A549 (cell line): ENCODE data around the gene SERPIND1. TPM values are rescaled to one million over a fixed set of nuclear protein-coding genes. Genes with fewer than 3 reads are reported as not detected.
"Not testable (repeated sequence)": the region's sequence is repeated elsewhere in the genome, so short reads cannot be mapped to it uniquely, and the experiment has no call there.

ENCODE experiments used
- ATAC-seq, 2 experiments: fragments of 200-7000 bp in 1 of 2; fragments of >200 bp in 1 of 2; cut with Nextera tagmentation in 1 of 2; cut with Tn5 transposase in 1 of 2; 3 replicates each; pipeline versions ENCODE4 v1.8.0 to v1.9.1; 2018 to 2020; ENCODE audit warnings: mild to moderate bottlenecking in 1 of 2, moderate library complexity in 1 of 2
- CTCF ChIA-PET: fragments of 300-600 bp; sonication (Branson Sonifier 250); formaldehyde crosslinking; extraction: SDS; loops from one replicate; lab custom pipeline; 2021; ENCODE audit warnings: antibody characterized with exemption, inconsistent platforms; lab: Yijun Ruan, JAX
- POLR2A ChIA-PET: fragments of 350-600 bp; formaldehyde crosslinking; extraction: SDS; loops from one replicate; lab custom pipeline; 2021; ENCODE audit warnings: antibody characterized with exemption, inconsistent platforms; lab: Yijun Ruan, JAX
- DNase-seq, 2 experiments: peaks; one replicate each; pipeline versions ENCODE4 v3.0.0 to v3.0.0-alpha.2; 2011 to 2016; ENCODE audit warnings: low read depth in 1 of 2, low spot score in 1 of 2
- FAIRE-seq: peaks from 2 replicates; lab custom pipeline; 2011; peaks lifted over from hg19 to GRCh38; lab: Jason Lieb, UNC
- H3K27ac ChIP-seq, 2 experiments: fragments of >200 bp; sonication (Bioruptor Twin); formaldehyde crosslinking; 3 replicates each; pipeline ENCODE4 v1.5.1; 2016 to 2017
- H3K4me1 ChIP-seq: fragments of >200 bp; sonication (Bioruptor Twin); formaldehyde crosslinking; 3 replicates; pipeline ENCODE4 v1.6.1; 2016
- H3K4me2 ChIP-seq: fragments of >200 bp; sonication (Bioruptor Twin); formaldehyde crosslinking; 3 replicates; pipeline ENCODE4 v1.6.1; 2016
- H3K4me3 ChIP-seq: fragments of >200 bp; sonication (Bioruptor Twin); formaldehyde crosslinking; 3 replicates; pipeline ENCODE4 v1.5.1; 2016
- H3K9me3 ChIP-seq: fragments of >200 bp; sonication (Bioruptor Twin); formaldehyde crosslinking; 3 replicates; pipeline ENCODE4 v1.6.1; 2016
- ATOH8 ChIP-seq: fragments of 250-450 bp; sonication (Bioruptor Pico); IDR thresholded peaks from 2 replicates; pipeline ENCODE4 v1.5.0; 2020; ENCODE audit warnings: low read depth, mild to moderate bottlenecking, moderate library complexity
- CBX2 ChIP-seq: fragments of 200-600 bp; sonication (generic); IDR thresholded peaks from 2 replicates; pipeline ENCODE4 v1.6.1; 2016; ENCODE audit warnings: low read depth, mild to moderate bottlenecking, borderline replicate concordance
- CBX8 ChIP-seq: fragments of 200-600 bp; sonication (generic); IDR thresholded peaks from 2 replicates; pipeline ENCODE4 v1.6.1; 2016
- CEBPB ChIP-seq, 2 experiments: fragments of >200 bp in 1 of 2; sonication (Bioruptor Twin) in 1 of 2; formaldehyde crosslinking in 1 of 2; IDR thresholded peaks; 2 replicates each; pipeline ENCODE4 v1.6.1; 2012 to 2016
- CHD2 ChIP-seq: fragments of 150-350 bp; IDR thresholded peaks from 2 replicates; pipeline ENCODE4 v1.6.1; 2014; ENCODE audit warnings: low read length; ENCODE audit not compliant: partially characterized antibody
- CHD4 ChIP-seq: fragments of 200-600 bp; sonication (generic); IDR thresholded peaks from 2 replicates; pipeline ENCODE4 v1.6.1; 2016; ENCODE audit warnings: antibody characterized with exemption, mild to moderate bottlenecking, borderline replicate concordance
- EHF ChIP-seq: fragments of 250-450 bp; sonication (Bioruptor Pico); IDR thresholded peaks from 2 replicates; pipeline ENCODE4 v1.5.0; 2020; ENCODE audit warnings: mild to moderate bottlenecking
- FOSB ChIP-seq: fragments of 250-450 bp; sonication (Bioruptor Pico); IDR thresholded peaks from 2 replicates; pipeline ENCODE4 v1.5.0; 2020; ENCODE audit warnings: mild to moderate bottlenecking, moderate library complexity
- FOXS1 ChIP-seq: fragments of 250-450 bp; sonication (Bioruptor Pico); IDR thresholded peaks from 2 replicates; pipeline ENCODE4 v1.5.0; 2020; ENCODE audit warnings: mild to moderate bottlenecking, moderate library complexity
- HDAC2 ChIP-seq: fragments of 200-600 bp; sonication (generic); IDR thresholded peaks from 2 replicates; pipeline ENCODE4 v1.6.1; 2016
- HEYL ChIP-seq: fragments of 250-450 bp; sonication (Bioruptor Pico); IDR thresholded peaks from 2 replicates; pipeline ENCODE4 v1.8.0; 2021; ENCODE audit warnings: mild to moderate bottlenecking, moderate library complexity
- HOXA7 ChIP-seq: fragments of 250-450 bp; sonication (Bioruptor Pico); IDR thresholded peaks from 2 replicates; pipeline ENCODE4 v1.5.0; 2020; ENCODE audit warnings: mild to moderate bottlenecking, moderate library complexity
- HOXB5 ChIP-seq: fragments of 250-450 bp; sonication (Bioruptor Pico); IDR thresholded peaks from 2 replicates; pipeline ENCODE4 v1.5.0; 2020; ENCODE audit warnings: mild to moderate bottlenecking, moderate library complexity
- KDM1A ChIP-seq: fragments of 200-600 bp; sonication (generic); IDR thresholded peaks from 2 replicates; pipeline ENCODE4 v1.6.1; 2016; ENCODE audit warnings: low read depth, mild to moderate bottlenecking
- KDM5A ChIP-seq: fragments of 200-600 bp; sonication (generic); IDR thresholded peaks from 2 replicates; pipeline ENCODE4 v1.6.1; 2016; ENCODE audit warnings: antibody characterized with exemption, mild to moderate bottlenecking
- MAFK ChIP-seq: fragments of 450-650 bp; IDR thresholded peaks from 2 replicates; pipeline ENCODE4 v1.6.1; 2014; ENCODE audit not compliant: partially characterized antibody
- MAZ ChIP-seq: fragments of 150-350 bp; IDR thresholded peaks from 2 replicates; pipeline ENCODE4 v1.6.1; 2014; ENCODE audit warnings: antibody characterized with exemption, low read depth, low read length, borderline replicate concordance
- NPAS2 ChIP-seq: fragments of 250-450 bp; sonication (Bioruptor Pico); IDR thresholded peaks from 2 replicates; pipeline ENCODE4 v1.8.0; 2022; ENCODE audit warnings: mild to moderate bottlenecking, moderate library complexity, borderline replicate concordance
- NR3C1 ChIP-seq: fragments of >200 bp; sonication (Bioruptor Twin); formaldehyde crosslinking; IDR thresholded peaks from 3 replicates; pipeline ENCODE4 v1.6.1; 2017
- RAD21 ChIP-seq, 2 experiments: fragments of >200 bp in 1 of 2; sonication (Bioruptor Twin) in 1 of 2; formaldehyde crosslinking in 1 of 2; IDR thresholded peaks in 1 of 2; conservative IDR thresholded peaks in 1 of 2; 2 replicates in 1 of 2; 3 replicates in 1 of 2; pipeline ENCODE4 v1.6.1; 2012 to 2018; ENCODE audit warnings: inconsistent platforms in 1 of 2
- RARB ChIP-seq: fragments of 250-450 bp; sonication (Bioruptor Pico); IDR thresholded peaks from 2 replicates; pipeline ENCODE4 v1.8.0; 2021; ENCODE audit warnings: mild to moderate bottlenecking, moderate library complexity
- RFX5 ChIP-seq: fragments of 450-650 bp; IDR thresholded peaks from 2 replicates; pipeline ENCODE4 v1.7.1; 2014; ENCODE audit warnings: antibody characterized with exemption, mild to moderate bottlenecking, moderate library complexity
- RNF2 ChIP-seq: fragments of 200-600 bp; sonication (generic); IDR thresholded peaks from 2 replicates; pipeline ENCODE4 v1.6.1; 2016; ENCODE audit warnings: low read depth, mild to moderate bottlenecking, antibody characterized with exemption, moderate library complexity, borderline replicate concordance
- ZFP36 ChIP-seq: fragments of 450-650 bp; IDR thresholded peaks from 2 replicates; pipeline ENCODE4 v1.6.1; 2014; ENCODE audit warnings: borderline replicate concordance; ENCODE audit not compliant: partially characterized antibody
- ZNF302 ChIP-seq: fragments of 250-450 bp; sonication (Bioruptor Pico); IDR thresholded peaks from 2 replicates; pipeline ENCODE4 v1.9.0; 2021; ENCODE audit warnings: inconsistent platforms, mild to moderate bottlenecking, moderate library complexity
- ZSCAN20 ChIP-seq: fragments of 250-450 bp; sonication (Bioruptor Pico); IDR thresholded peaks from 2 replicates; pipeline ENCODE4 v1.8.0; 2022; ENCODE audit warnings: mild to moderate bottlenecking, moderate library complexity
- WGBS: methylation state at CpG from one replicate; pipeline ENCODE4 v1.1.6; 2017; ENCODE audit errors: missing lambda C conversion rate; 5-methylcytosine and 5-hydroxymethylcytosine counted together
- polyA plus RNA-seq, 4 experiments: library from polyadenylated mRNA; depleted of rRNA in 3 of 4; stranded (reverse); fragments of >200 nt; fragmentation: RNase III in 1 of 4; extraction: RNeasy Plus Mini Kit Qiagen cat#74134 plus additional on column Dnase treatment in 1 of 4; gene quantifications; 2 replicates in 3 of 4; 3 replicates in 1 of 4; pipeline ENCODE4 v1.2.3, GENCODE V29; 2011 to 2017
- TF ChIP-seq, protein P1 (sequence below): IDR thresholded peaks from 2 replicates; pipeline ENCODE4 v1.6.1; 2012; ENCODE audit warnings: low read depth, borderline replicate concordance
- TF ChIP-seq, protein P2 (sequence below): fragments of >200 bp; sonication (Bioruptor Twin); formaldehyde crosslinking; IDR thresholded peaks from 3 replicates; pipeline ENCODE4 v1.6.1; 2016

The SERPIND1 gene
- polyA plus RNA-seq, 2 of the 4 experiments (the other 2 are of a cell fraction), result not detected

- DNase-seq (no peak), FAIRE-seq (no peak), ATAC-seq (no peak)
- Histone ChIP-seq H3K4me1 (no peaks in the 10 kb centered on the region), H3K27ac (no peak overlapping the region), H3K4me3 (no peak overlapping the region), H3K9me3 (no peaks in the 10 kb centered on the region), H3K4me2 (no peak overlapping the region)
- POLR2A ChIA-PET, result no interaction called here
- TF ChIP-seq KDM5A, result no peak
- no peak for TF ChIP-seq NPAS2 (CRISPR knock-in tag)
- no peak for TF ChIP-seq HDAC2
- no peak for TF ChIP-seq ZSCAN20 (CRISPR knock-in tag)
- no peak for TF ChIP-seq RNF2
- TF ChIP-seq CHD2, result no peak
- TF ChIP-seq ZNF302 (CRISPR knock-in tag), result no peak
- TF ChIP-seq ZFP36, result no peak
- no peak for TF ChIP-seq RARB (CRISPR knock-in tag)
- TF ChIP-seq, protein P1, sequence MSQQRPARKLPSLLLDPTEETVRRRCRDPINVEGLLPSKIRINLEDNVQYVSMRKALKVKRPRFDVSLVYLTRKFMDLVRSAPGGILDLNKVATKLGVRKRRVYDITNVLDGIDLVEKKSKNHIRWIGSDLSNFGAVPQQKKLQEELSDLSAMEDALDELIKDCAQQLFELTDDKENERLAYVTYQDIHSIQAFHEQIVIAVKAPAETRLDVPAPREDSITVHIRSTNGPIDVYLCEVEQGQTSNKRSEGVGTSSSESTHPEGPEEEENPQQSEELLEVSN, result no peak
- TF ChIP-seq NR3C1, result no peak
- no peak for TF ChIP-seq MAFK
- TF ChIP-seq CHD4, result no peak
- TF ChIP-seq HOXB5 (CRISPR knock-in tag), result no peak
- no peak for TF ChIP-seq ATOH8 (CRISPR knock-in tag)
- no peak for TF ChIP-seq FOSB (CRISPR knock-in tag)
- TF ChIP-seq CEBPB (IDR thresholded peaks at IDR 0.05), result no peak
- TF ChIP-seq MAZ, result no peak
- TF ChIP-seq CBX8, result no peak
- no peak for TF ChIP-seq RFX5
- CTCF ChIA-PET, result interaction anchor here (2.7 kb wide), 1 partner anchor 14 kb away, joined by 9 read pairs; no protein-coding TSS in a partner anchor
- 93% methylated on average over 3 of the region's 10 CpGs for WGBS
Measured at GRCh38 chr22:20728523-20729190, 45.3 kb upstream of the SERPIND1 start.

DNA sequence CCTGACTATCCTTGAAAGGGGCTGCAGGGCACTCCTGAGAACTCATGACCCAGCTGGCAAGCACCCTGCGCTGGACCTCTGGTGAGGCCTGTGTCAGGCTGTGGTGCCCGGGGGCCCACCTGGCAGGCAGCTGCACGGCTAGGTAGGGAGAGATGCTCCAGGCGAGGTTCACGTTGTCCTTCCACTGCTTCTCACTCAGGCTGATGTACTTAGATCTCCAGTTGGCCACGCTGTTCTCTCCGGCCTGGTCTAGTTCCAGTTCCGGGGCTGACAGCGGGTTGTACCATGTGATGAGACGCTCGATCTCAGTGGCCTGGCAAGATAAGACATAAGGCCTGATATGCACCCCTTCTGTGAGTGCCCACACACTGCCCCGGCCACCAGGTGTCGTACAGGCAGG lies 44.7 kb upstream of the SERPIND1 start:
- no peak overlapping the region for H3K27ac ChIP-seq
- TF ChIP-seq CBX2, result no peak
- TF ChIP-seq KDM1A, result no peak
- TF ChIP-seq, protein P2, sequence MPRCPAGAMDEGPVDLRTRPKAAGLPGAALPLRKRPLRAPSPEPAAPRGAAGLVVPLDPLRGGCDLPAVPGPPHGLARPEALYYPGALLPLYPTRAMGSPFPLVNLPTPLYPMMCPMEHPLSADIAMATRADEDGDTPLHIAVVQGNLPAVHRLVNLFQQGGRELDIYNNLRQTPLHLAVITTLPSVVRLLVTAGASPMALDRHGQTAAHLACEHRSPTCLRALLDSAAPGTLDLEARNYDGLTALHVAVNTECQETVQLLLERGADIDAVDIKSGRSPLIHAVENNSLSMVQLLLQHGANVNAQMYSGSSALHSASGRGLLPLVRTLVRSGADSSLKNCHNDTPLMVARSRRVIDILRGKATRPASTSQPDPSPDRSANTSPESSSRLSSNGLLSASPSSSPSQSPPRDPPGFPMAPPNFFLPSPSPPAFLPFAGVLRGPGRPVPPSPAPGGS, result no peak
- TF ChIP-seq NPAS2 (CRISPR knock-in tag), result no peak
- no peak for TF ChIP-seq HEYL (CRISPR knock-in tag)
- TF ChIP-seq CHD2, result no peak
- no peak for TF ChIP-seq RAD21 (conservative IDR thresholded peaks at IDR 0.05 in 1 of 2, IDR thresholded peaks at IDR 0.05 in 1 of 2)
- no peak for TF ChIP-seq FOSB (CRISPR knock-in tag)
- TF ChIP-seq MAZ, result no peak
- TF ChIP-seq FOXS1 (CRISPR knock-in tag), result no peak
- TF ChIP-seq HOXB5 (CRISPR knock-in tag), result no peak
- TF ChIP-seq HOXA7, result no peak
- TF ChIP-seq EHF (CRISPR knock-in tag), result no peak
- TF ChIP-seq ZSCAN20 (CRISPR knock-in tag), result no peak
- TF ChIP-seq ATOH8 (CRISPR knock-in tag), result no peak
- no peak for TF ChIP-seq NR3C1
- no peaks in the 10 kb centered on the region for H3K4me1 ChIP-seq
- 84% methylated on average over 5 of the region's 13 CpGs for WGBS
- ATAC-seq, result no peak
- CTCF ChIA-PET, result interaction anchor here (2.7 kb wide), 1 partner anchor 13 kb away, joined by 9 read pairs; no protein-coding TSS in a partner anchor
- no peak for FAIRE-seq
- DNase-seq, result no peak
- H3K9me3 ChIP-seq, result no peaks in the 10 kb centered on the region
- POLR2A ChIA-PET, result no interaction called here
- no peak overlapping the region for H3K4me2 ChIP-seq
- H3K4me3 ChIP-seq, result no peak overlapping the region

DNA sequence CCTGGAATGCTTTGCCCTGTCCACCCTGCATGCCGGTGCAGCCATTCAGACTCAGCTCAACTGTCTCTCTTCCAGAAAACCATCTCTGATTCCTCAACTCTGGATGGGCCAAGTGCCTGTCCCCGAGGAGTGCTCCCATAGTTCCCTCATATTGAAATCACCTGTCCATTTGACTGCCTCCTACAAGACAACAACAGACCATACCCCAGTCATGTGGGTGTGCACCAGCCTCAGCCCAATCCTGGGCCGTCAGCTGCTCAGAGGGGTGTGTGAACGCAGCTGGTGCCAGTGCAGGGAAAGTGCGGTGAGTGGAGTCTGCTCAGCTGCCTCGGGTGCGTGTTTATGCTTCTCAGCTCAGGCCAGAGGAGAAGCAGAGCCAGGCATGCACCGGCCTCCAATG lies 41.5 kb upstream of the SERPIND1 start:
- H3K4me2 ChIP-seq, H3K4me3 ChIP-seq, POLR2A ChIA-PET, ATAC-seq, H3K9me3 ChIP-seq, DNase-seq, H3K4me1 ChIP-seq, CTCF ChIA-PET, FAIRE-seq, H3K27ac ChIP-seq: not testable (repeated sequence)
- 100% methylated on average over 2 of the region's 8 CpGs for WGBS
